A673 (cell line): ENCODE data around the gene SERPINA9.

Experiments
- EZH2 ChIP-seq: fragments of 200-600 bp; sonication (generic); IDR thresholded peaks from 2 replicates; pipeline ENCODE4 v1.6.1; 2017; ENCODE audit warnings: borderline replicate concordance, low read depth, mild to moderate bottlenecking, mixed read lengths, antibody characterized with exemption, low read length; ENCODE audit not compliant: poor library complexity, severe bottlenecking
- TF ChIP-seq, protein P1 (sequence below): fragments of 300-800, 200-600 bp; sonication (generic); conservative IDR thresholded peaks from 2 replicates; pipeline ENCODE4 v1.5.1; 2017; ENCODE audit warnings: low read depth, mild to moderate bottlenecking, antibody characterized with exemption, low read length, moderate library complexity, mixed read lengths

DNA sequence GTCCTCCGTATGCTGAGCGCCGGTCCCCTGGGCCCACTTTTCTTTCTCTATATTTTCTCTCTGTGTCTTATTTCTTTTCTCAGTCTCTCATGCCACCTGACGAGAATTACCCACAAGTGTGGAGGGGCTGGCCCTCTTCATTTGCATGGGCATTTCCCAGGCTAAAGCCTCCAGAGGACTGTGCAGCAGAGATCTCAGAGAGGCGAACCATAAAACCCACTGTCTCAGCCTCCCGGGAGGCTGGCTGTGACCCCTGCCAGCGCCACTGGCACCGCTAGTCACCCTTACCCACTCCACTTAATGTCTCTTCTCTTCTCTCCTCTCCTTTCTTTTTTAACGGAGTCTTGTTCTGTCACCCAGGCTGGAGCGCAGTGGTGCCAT lies 7.1 kb upstream of the SERPINA9 start:
- TF ChIP-seq, protein P1, sequence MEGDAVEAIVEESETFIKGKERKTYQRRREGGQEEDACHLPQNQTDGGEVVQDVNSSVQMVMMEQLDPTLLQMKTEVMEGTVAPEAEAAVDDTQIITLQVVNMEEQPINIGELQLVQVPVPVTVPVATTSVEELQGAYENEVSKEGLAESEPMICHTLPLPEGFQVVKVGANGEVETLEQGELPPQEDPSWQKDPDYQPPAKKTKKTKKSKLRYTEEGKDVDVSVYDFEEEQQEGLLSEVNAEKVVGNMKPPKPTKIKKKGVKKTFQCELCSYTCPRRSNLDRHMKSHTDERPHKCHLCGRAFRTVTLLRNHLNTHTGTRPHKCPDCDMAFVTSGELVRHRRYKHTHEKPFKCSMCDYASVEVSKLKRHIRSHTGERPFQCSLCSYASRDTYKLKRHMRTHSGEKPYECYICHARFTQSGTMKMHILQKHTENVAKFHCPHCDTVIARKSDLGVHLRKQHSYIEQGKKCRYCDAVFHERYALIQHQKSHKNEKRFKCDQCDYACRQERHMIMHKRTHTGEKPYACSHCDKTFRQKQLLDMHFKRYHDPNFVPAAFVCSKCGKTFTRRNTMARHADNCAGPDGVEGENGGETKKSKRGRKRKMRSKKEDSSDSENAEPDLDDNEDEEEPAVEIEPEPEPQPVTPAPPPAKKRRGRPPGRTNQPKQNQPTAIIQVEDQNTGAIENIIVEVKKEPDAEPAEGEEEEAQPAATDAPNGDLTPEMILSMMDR: no peak
- TF ChIP-seq EZH2: no peak
